SK-N-MC (cell line): ENCODE measurements around the gene TGFBR3.

Experiments used
- DNase-seq: peaks from one replicate; pipeline ENCODE4 v3.0.0-alpha.2; 2011; ENCODE audit warnings: low read depth, low spot score
- H3K27ac ChIP-seq: fragments of 200-600 bp; sonication (generic); 2 replicates; pipeline ENCODE4 v1.5.1; 2016; ENCODE audit warnings: mixed run types
- H3K36me3 ChIP-seq: fragments of 200-600 bp; sonication (generic); 2 replicates; pipeline ENCODE4 v1.6.1; 2017; ENCODE audit warnings: antibody characterized with exemption, low read length, mixed read lengths; ENCODE audit not compliant: insufficient read depth
- H3K4me3 ChIP-seq: fragments of 200-600 bp; sonication (generic); 2 replicates; pipeline ENCODE4 v1.5.1; 2016
- H3K9ac ChIP-seq: fragments of 200-600 bp; sonication (generic); 2 replicates; pipeline ENCODE4 v1.8.0; 2017; ENCODE audit warnings: mixed run types, mixed read lengths; ENCODE audit not compliant: insufficient read length
- H3K9me3 ChIP-seq: fragments of 200-600 bp; sonication (generic); 2 replicates; pipeline ENCODE4 v1.6.1; 2017; ENCODE audit warnings: low read depth, mild to moderate bottlenecking, antibody characterized with exemption, low read length, moderate library complexity, mixed read lengths
- EZH2 ChIP-seq: fragments of 200-600 bp; sonication (generic); IDR thresholded peaks from one replicate; pipeline ENCODE4 v1.6.1; 2017; ENCODE audit warnings: antibody characterized with exemption
- FOXP2 ChIP-seq: optimal IDR thresholded peaks from 2 replicates; pipeline ENCODE3; 2011; ENCODE audit warnings: mild to moderate bottlenecking, moderate library complexity; ENCODE audit not compliant: insufficient read depth; ENCODE audit errors: extremely low read length, control extremely low read depth
- POLR2AphosphoS5 ChIP-seq: IDR thresholded peaks from 2 replicates; pipeline ENCODE4 v1.6.1; 2012; ENCODE audit warnings: mild to moderate bottlenecking, low read depth, low read length, borderline replicate concordance

Gene TGFBR3

GRCh38 chr1:91724644-91725043, 161.3 kb downstream of the TGFBR3 start:
- Histone ChIP-seq H3K36me3 (no peaks in the 10 kb centered on the region), H3K4me3 (no peak overlapping the region)
- no peak for TF ChIP-seq POLR2AphosphoS5
- no peak for TF ChIP-seq EZH2
- TF ChIP-seq FOXP2, result no peak

GRCh38 chr1:91724231-91724630, 161.7 kb downstream of the TGFBR3 start:
- Histone ChIP-seq H3K9ac (no peak overlapping the region), H3K4me3 (no peak overlapping the region), H3K36me3 (no peaks in the 10 kb centered on the region), H3K27ac (no peak overlapping the region), H3K9me3 (no peaks in the 10 kb centered on the region)
- DNase-seq, result no peak
- TF ChIP-seq POLR2AphosphoS5, result no peak
- no peak for TF ChIP-seq EZH2
- TF ChIP-seq FOXP2, result no peak

More at GRCh38 chr1:91724644-91725043, 161.3 kb downstream of the TGFBR3 start:
- no peak for DNase-seq
- no peaks in the 10 kb centered on the region for H3K9me3 ChIP-seq
- no peak overlapping the region for H3K9ac ChIP-seq
- H3K27ac ChIP-seq, result no peak overlapping the region

- no peaks in the 10 kb centered on the region for H3K36me3 ChIP-seq
- H3K9me3 ChIP-seq, result no peaks in the 10 kb centered on the region
- TF ChIP-seq EZH2 (no peak), FOXP2 (no peak), POLR2AphosphoS5 (no peak)
- DNase-seq, result no peak
- H3K27ac ChIP-seq, result no peak overlapping the region
- no peak overlapping the region for H3K9ac ChIP-seq
- no peak overlapping the region for H3K4me3 ChIP-seq
These were observed 165.9 kb downstream of the TGFBR3 start for GRCh38 chr1:91720044-91720443.

GRCh38 chr1:91718877-91719276, 167.1 kb downstream of the TGFBR3 start:
- no peak for TF ChIP-seq POLR2AphosphoS5
- TF ChIP-seq EZH2, result no peak
- no peak for TF ChIP-seq FOXP2
- H3K36me3 ChIP-seq, result no peaks in the 10 kb centered on the region
- H3K4me3 ChIP-seq, result no peak overlapping the region
- no peak overlapping the region for H3K9ac ChIP-seq
- no peak for DNase-seq
- H3K27ac ChIP-seq, result no peak overlapping the region
- H3K9me3 ChIP-seq, result no peaks in the 10 kb centered on the region

- Histone ChIP-seq H3K27ac (no peak overlapping the region), H3K36me3 (no peaks in the 10 kb centered on the region), H3K4me3 (no peak overlapping the region), H3K9ac (no peak overlapping the region), H3K9me3 (no peaks in the 10 kb centered on the region)
- no peak for DNase-seq
- TF ChIP-seq POLR2AphosphoS5 (no peak), EZH2 (no peak), FOXP2 (no peak)
These were observed 167.6 kb downstream of the TGFBR3 start for GRCh38 chr1:91718368-91718767.

GRCh38 chr1:91717839-91718238, 168.1 kb downstream of the TGFBR3 start:
- H3K4me3 ChIP-seq, result no peak overlapping the region
- no peaks in the 10 kb centered on the region for H3K9me3 ChIP-seq
- H3K9ac ChIP-seq, result no peak overlapping the region
- H3K27ac ChIP-seq, result no peak overlapping the region
- no peak for TF ChIP-seq POLR2AphosphoS5
- TF ChIP-seq FOXP2, result no peak
- no peak for TF ChIP-seq EZH2
- no peak for DNase-seq
- no peaks in the 10 kb centered on the region for H3K36me3 ChIP-seq

- no peak for DNase-seq
- Histone ChIP-seq H3K9ac (no peak overlapping the region), H3K27ac (no peak overlapping the region), H3K9me3 (no peaks in the 10 kb centered on the region), H3K36me3 (no peaks in the 10 kb centered on the region), H3K4me3 (no peak overlapping the region)
- TF ChIP-seq POLR2AphosphoS5, result no peak
- TF ChIP-seq EZH2, result no peak
- no peak for TF ChIP-seq FOXP2
These were observed 169.6 kb downstream of the TGFBR3 start for GRCh38 chr1:91716339-91716738.

GRCh38 chr1:91715416-91716000, 170.4 kb downstream of the TGFBR3 start:
- no peak for DNase-seq
- no peaks in the 10 kb centered on the region for H3K36me3 ChIP-seq
- no peak overlapping the region for H3K27ac ChIP-seq
- no peak overlapping the region for H3K9ac ChIP-seq
- no peak overlapping the region for H3K4me3 ChIP-seq
- TF ChIP-seq EZH2, result no peak
- no peak for TF ChIP-seq FOXP2
- no peak for TF ChIP-seq POLR2AphosphoS5
- H3K9me3 ChIP-seq, result no peaks in the 10 kb centered on the region

GRCh38 chr1:91714867-91715381, 171.0 kb downstream of the TGFBR3 start:
- no peak overlapping the region for H3K9ac ChIP-seq

More at GRCh38 chr1:91714867-91715381, 171.0 kb downstream of the TGFBR3 start:
- DNase-seq, result no peak
- Histone ChIP-seq H3K27ac (no peak overlapping the region), H3K9me3 (no peaks in the 10 kb centered on the region), H3K4me3 (no peak overlapping the region), H3K36me3 (no peaks in the 10 kb centered on the region)
- no peak for TF ChIP-seq FOXP2
- TF ChIP-seq EZH2, result no peak
- no peak for TF ChIP-seq POLR2AphosphoS5
